ENCODE results near the gene KRT79. TPM values are rescaled to one million over a fixed set of nuclear protein-coding genes. Genes with fewer than 3 reads are reported as not detected.

KRT79 gene
- total and polyA plus RNA-seq, 8 donors: 0.32 to 0.58 TPM; not detected in 6

GRCh38 chr12:52817003-52817698 is 17.0 kb downstream of the KRT79 start:
- Histone ChIP-seq H3K36me3 (no peaks in the 10 kb centered on the region), H3K4me3 (no peak overlapping the region), H3K27ac (no peak overlapping the region), H3K9me3 (no peaks in the 10 kb centered on the region), H3K27me3 (peaks cover 0 to 85% of the 10 kb centered on the region in 2 donors), H3K4me1 (peaks cover 12 to 16% of the 10 kb centered on the region in 2 donors)
- TF ChIP-seq CTCF (IDR thresholded peaks at IDR 0.05): no peak
- DNase-seq: no peak
- intact Hi-C loops (cut with DNase I): no loop called here
- ATAC-seq: no peak

- ATAC-seq (no peak), DNase-seq (peak in 1 of 4 donors; percentile 16)
- Histone ChIP-seq H3K9me3 (no peaks in the 10 kb centered on the region), H3K4me1 (peaks cover 12 to 16% of the 10 kb centered on the region in 2 donors), H3K36me3 (no peaks in the 10 kb centered on the region), H3K27ac (no peak overlapping the region), H3K27me3 (peaks cover 6 to 85% of the 10 kb centered on the region in 2 donors), H3K4me3 (no peak overlapping the region)
- intact Hi-C loops (cut with DNase I): no loop called here
- TF ChIP-seq CTCF (IDR thresholded peaks at IDR 0.05): no peak
Measured at GRCh38 chr12:52815676-52816588, 18.2 kb downstream of the KRT79 start.

- intact Hi-C loops (cut with DNase I): no loop called here
- H3K27ac ChIP-seq: no peak overlapping the region
- H3K4me1 ChIP-seq: peaks cover 12 to 16% of the 10 kb centered on the region in 2 donors
- DNase-seq (no peak), ATAC-seq (no peak)
- no peaks in the 10 kb centered on the region for H3K9me3 ChIP-seq
- no peaks in the 10 kb centered on the region for H3K36me3 ChIP-seq
- H3K4me3 ChIP-seq: no peak overlapping the region
- TF ChIP-seq CTCF (IDR thresholded peaks at IDR 0.05): no peak
- H3K27me3 ChIP-seq: peaks cover 6 to 85% of the 10 kb centered on the region in 2 donors
Measured at GRCh38 chr12:52815161-52815560, 18.9 kb downstream of the KRT79 start.

GRCh38 chr12:52814710-52815155 is 19.4 kb downstream of the KRT79 start:
- intact Hi-C loops (cut with DNase I): no loop called here
- DNase-seq (no peak), ATAC-seq (no peak)
- H3K27me3 ChIP-seq: peaks cover 6 to 85% of the 10 kb centered on the region in 2 donors
- H3K9me3 ChIP-seq: no peaks in the 10 kb centered on the region
- no peaks in the 10 kb centered on the region for H3K36me3 ChIP-seq
- peaks cover 12 to 16% of the 10 kb centered on the region in 2 donors for H3K4me1 ChIP-seq
- TF ChIP-seq CTCF (IDR thresholded peaks at IDR 0.05): no peak
- H3K27ac ChIP-seq: no peak overlapping the region
- no peak overlapping the region for H3K4me3 ChIP-seq
